Ovary (tissue), 9 donors: Measurements from ENCODE around the gene HIF3A. TPM values are rescaled to one million over a fixed set of nuclear protein-coding genes. Genes with fewer than 3 reads are reported as not detected.
"Not testable (repeated sequence)": the region's sequence is repeated elsewhere in the genome, so short reads cannot be mapped to it uniquely, and the experiment has no call there.

Experiments
- DNase-seq, 5 donors: peaks; one replicate each; pipeline ENCODE4 v3.0.0-alpha.2; 2019 to 2020
- H3K27ac ChIP-seq, 2 donors: fragments of 200-600 bp; one replicate each; pipeline versions ENCODE4 v1.5.1 to v1.8.0; 2019 to 2022
- H3K27me3 ChIP-seq: fragments of 200-600 bp; one replicate; pipeline ENCODE4 v1.8.0; 2022
- H3K36me3 ChIP-seq: fragments of 200-600 bp; sonication (generic); one replicate; pipeline ENCODE4 v1.5.1; 2019
- H3K4me1 ChIP-seq: one replicate; pipeline ENCODE4 v1.8.1; 2013; ENCODE audit warnings: mild to moderate bottlenecking, moderate library complexity; ENCODE audit not compliant: insufficient read depth
- H3K4me3 ChIP-seq: fragments of 200-600 bp; sonication (generic); one replicate; pipeline ENCODE4 v1.5.1; 2017
- H3K9me3 ChIP-seq, 2 donors: fragments of 200-600 bp in 1 of 2; sonication (generic) in 1 of 2; one replicate each; pipeline versions ENCODE4 v1.5.1 to v1.8.1; 2013 to 2019; ENCODE audit warnings: mild to moderate bottlenecking in 1 of 2, moderate library complexity in 1 of 2
- CTCF ChIP-seq, 3 donors: fragments of 450-650 bp in 2 of 3; fragments of 200-600 bp in 1 of 3; IDR thresholded peaks; one replicate each; pipeline versions ENCODE4 v1.5.1 to v1.8.0; 2016 to 2022; ENCODE audit warnings: antibody characterized with exemption in 3 of 3, mild to moderate bottlenecking in 1 of 3
- EP300 ChIP-seq: sonication (generic); formaldehyde crosslinking; IDR thresholded peaks from one replicate; pipeline ENCODE4 v1.6.1; 2017; ENCODE audit warnings: antibody characterized with exemption
- POLR2A ChIP-seq: fragments of 450-650 bp; IDR thresholded peaks from one replicate; pipeline ENCODE4 v1.6.1; 2017; ENCODE audit warnings: antibody characterized with exemption, mild to moderate bottlenecking, moderate library complexity
- WGBS, 3 donors: extraction: QIAGEN DNeasy Blood & Tissue Kit in 1 of 3; methylation state at CpG; one replicate each; pipeline versions ENCODE4 v1.1.5 to v1.1.7; 2013 to 2017; 5-methylcytosine and 5-hydroxymethylcytosine counted together
- intact Hi-C, 4 donors: fragments of 100-400 bp; cut with DNase I; formaldehyde crosslinking; loops; one replicate each; pipeline versions ENCODE4 v1.11.0 to v1.15.1; 2022 to 2023
- polyA plus RNA-seq, 2 donors: library from polyadenylated mRNA; stranded (reverse); fragments of 200-250 nt in 1 of 2; fragments of 350-450 nt in 1 of 2; fragmentation: Illumina TruSeq in 1 of 2; extraction: RNeasy Lipid Tissue Mini Kit (QIAGEN cat#74804) in 1 of 2; gene quantifications; one replicate each; pipeline ENCODE4 v1.2.3, GENCODE V29; 2013 to 2014
- total RNA-seq, 7 donors: library from RNA; depleted of rRNA in 2 of 7; stranded (reverse); fragments of >200 nt in 2 of 7; fragmentation: NEBNext Ultra II Directional in 3 of 7; extraction: Animal tissue kit (Norgen Biotek cat#: 25700) in 3 of 7; gene quantifications; one replicate each; pipeline versions ENCODE4 v1.1.0 to v1.2.4, GENCODE V29; 2016 to 2023
- donor health status: DM: no; HTN: no; CAD: no; lungs with moderate emphysema.
- donor health status: DM: no; HTN: no; CAD: no.
- donor health status: Bipolar disorder and iron deficiency.
- donor health status: DM: yes; HTN: yes; CAD: no.
- donor health status: DM: no; HTN: no; CAD: no.
- donor health status: DM: yes; HTN: yes; CAD: no.

HIF3A gene
- total and polyA plus RNA-seq, 9 donors = 10.8 to 82.2 (median 40.9) TPM

GRCh38 chr19:46256855-46257254 is 40.0 kb upstream of the HIF3A start:
- TF ChIP-seq POLR2A = no peak
- no peak for TF ChIP-seq EP300
- no peak for TF ChIP-seq CTCF (IDR thresholded peaks at IDR 0.05)
- no peaks in the 10 kb centered on the region for H3K36me3 ChIP-seq
- H3K27me3 ChIP-seq = no peaks in the 10 kb centered on the region
- no peak overlapping the region for H3K4me3 ChIP-seq
- 69 to 73% (median 69%) methylated on average over 8 of the region's 8 CpGs for WGBS, 3 donors
- no peak overlapping the region for H3K27ac ChIP-seq
- intact Hi-C loops = no loop called here
- no peak for DNase-seq
- H3K4me1 ChIP-seq = no peaks in the 10 kb centered on the region
- H3K9me3 ChIP-seq = no peaks in the 10 kb centered on the region

- intact Hi-C loops = loop anchor here in 3 of 4 donors (5.0 to 10.0 kb wide), 3 partner anchors 177 to 234 kb away; no protein-coding TSS in a partner anchor
- not testable (repeated sequence) for H3K4me1 ChIP-seq, H3K9me3 ChIP-seq, DNase-seq, H3K4me3 ChIP-seq, H3K36me3 ChIP-seq, H3K27me3 ChIP-seq, H3K27ac ChIP-seq
- WGBS, 3 donors = 66 to 75% (median 69%) methylated on average over 7 of the region's 7 CpGs
Measured at GRCh38 chr19:46261501-46261900, 35.3 kb upstream of the HIF3A start.

GRCh38 chr19:46262684-46263296 is 34.1 kb upstream of the HIF3A start:
- H3K9me3 ChIP-seq, H3K36me3 ChIP-seq, DNase-seq, H3K4me1 ChIP-seq, H3K27me3 ChIP-seq, H3K4me3 ChIP-seq, H3K27ac ChIP-seq: not testable (repeated sequence)
- intact Hi-C loops = loop anchor here in 3 of 4 donors (5.0 to 10.0 kb wide), 3 partner anchors 178 to 235 kb away; no protein-coding TSS in a partner anchor
- 33 to 43% (median 36%) methylated on average over 11 of the region's 11 CpGs for WGBS, 3 donors

- not testable (repeated sequence) for H3K9me3 ChIP-seq, H3K4me3 ChIP-seq, H3K36me3 ChIP-seq, H3K27me3 ChIP-seq, DNase-seq, H3K27ac ChIP-seq, H3K4me1 ChIP-seq
- WGBS, 3 donors = 72 to 79% (median 78%) methylated on average over 5 of the region's 5 CpGs
- intact Hi-C loops = loop anchor here (2.0 to 10.0 kb wide), 5 partner anchors 180 to 238 kb away; no protein-coding TSS in a partner anchor
Measured at GRCh38 chr19:46264801-46265200, 32.0 kb upstream of the HIF3A start.

DNA sequence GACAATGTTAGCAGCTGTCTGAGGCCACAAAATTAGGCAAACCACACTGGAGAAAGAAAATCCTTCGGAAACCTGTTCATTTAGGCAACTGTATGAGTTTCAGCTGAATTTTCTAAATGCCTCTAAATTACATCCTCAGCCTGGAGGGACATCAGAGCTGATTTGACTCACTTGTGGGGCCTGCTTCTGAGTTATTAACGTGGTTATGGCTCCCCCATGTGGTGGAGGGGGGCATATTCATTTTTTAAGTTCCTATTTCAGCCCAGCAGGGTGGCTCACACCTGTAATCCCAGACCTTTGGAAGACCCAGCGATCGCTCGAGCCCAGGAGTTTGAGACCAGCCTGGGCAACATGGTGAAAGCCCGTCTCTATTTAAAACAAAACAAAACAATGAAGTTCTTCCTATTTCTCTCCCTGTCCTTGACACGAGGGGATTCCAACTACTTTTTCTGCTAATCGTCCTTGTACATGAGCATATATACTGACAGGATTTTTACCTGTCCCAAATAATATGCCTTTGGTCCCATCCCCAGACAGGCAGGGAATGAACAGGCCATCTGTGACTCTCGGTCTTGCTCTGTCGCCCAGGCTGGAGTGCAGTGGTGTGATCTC is 31.5 kb upstream of the HIF3A start:
- WGBS, 3 donors = 13 to 18% (median 14%) methylated on average over 10 of the region's 10 CpGs
- Histone ChIP-seq H3K9me3 (no peaks in the 10 kb centered on the region), H3K27ac (no peak overlapping the region), H3K4me3 (no peak overlapping the region), H3K4me1 (no peaks in the 10 kb centered on the region), H3K27me3 (no peaks in the 10 kb centered on the region), H3K36me3 (no peaks in the 10 kb centered on the region)
- peak; percentile 39 to 70 (median 53) for DNase-seq
- TF ChIP-seq CTCF (IDR thresholded peaks at IDR 0.05) = peak; percentile 62 to 81 (median 75)
- TF ChIP-seq POLR2A = no peak
- intact Hi-C loops = loop anchor here in 3 of 4 donors (2.0 to 10.0 kb wide), 4 partner anchors 181 to 237 kb away; no protein-coding TSS in a partner anchor

DNA sequence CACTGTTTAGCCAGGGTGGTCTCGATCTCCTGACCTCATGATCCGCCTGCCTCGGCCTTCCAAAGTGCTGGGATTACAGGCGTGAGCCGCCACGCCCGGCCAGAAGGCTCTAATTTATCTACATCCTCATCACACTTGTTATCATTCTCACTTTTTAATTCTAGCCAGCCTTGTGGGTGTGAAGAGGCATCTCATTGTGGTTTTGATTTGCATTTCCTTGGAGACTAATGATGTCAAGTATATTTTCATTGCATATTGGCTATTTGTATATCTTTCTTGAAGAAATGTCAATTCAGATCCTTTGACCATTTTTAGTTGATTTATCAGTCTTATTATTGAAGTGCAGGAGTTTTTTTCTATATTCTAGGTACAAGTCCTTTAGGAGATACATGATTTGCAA is 27.7 kb upstream of the HIF3A start:
- no peak for DNase-seq
- no peaks in the 10 kb centered on the region for H3K27me3 ChIP-seq
- WGBS, 3 donors = 86 to 90% (median 88%) methylated on average over 7 of the region's 7 CpGs
- H3K4me3 ChIP-seq = no peak overlapping the region
- no peaks in the 10 kb centered on the region for H3K36me3 ChIP-seq
- intact Hi-C loops = loop anchor here in 3 of 4 donors (5.0 to 10.0 kb wide), 3 partner anchors 184 to 237 kb away; no protein-coding TSS in a partner anchor
- H3K9me3 ChIP-seq = no peaks in the 10 kb centered on the region
- no peak for TF ChIP-seq EP300
- no peak for TF ChIP-seq POLR2A
- no peak for TF ChIP-seq CTCF (IDR thresholded peaks at IDR 0.05)
- H3K4me1 ChIP-seq = no peaks in the 10 kb centered on the region
- no peak overlapping the region for H3K27ac ChIP-seq
